GM12864 (cell line): ENCODE measurements around the gene KRT40.

Experiments
- DNase-seq: peaks from one replicate; pipeline ENCODE4 v3.0.0-alpha.2; 2011; ENCODE audit warnings: low read depth
- H3K4me3 ChIP-seq: 2 replicates; pipeline ENCODE4 v1.5.1; 2011; ENCODE audit warnings: mild to moderate bottlenecking, low read depth, low read length, control low read depth
- CTCF ChIP-seq: IDR thresholded peaks from 2 replicates; pipeline ENCODE4 v1.5.1; 2011; ENCODE audit warnings: low read depth, mild to moderate bottlenecking, moderate library complexity, low read length, control low read depth, inconsistent platforms; ENCODE audit errors: missing control alignments

KRT40 gene

DNA sequence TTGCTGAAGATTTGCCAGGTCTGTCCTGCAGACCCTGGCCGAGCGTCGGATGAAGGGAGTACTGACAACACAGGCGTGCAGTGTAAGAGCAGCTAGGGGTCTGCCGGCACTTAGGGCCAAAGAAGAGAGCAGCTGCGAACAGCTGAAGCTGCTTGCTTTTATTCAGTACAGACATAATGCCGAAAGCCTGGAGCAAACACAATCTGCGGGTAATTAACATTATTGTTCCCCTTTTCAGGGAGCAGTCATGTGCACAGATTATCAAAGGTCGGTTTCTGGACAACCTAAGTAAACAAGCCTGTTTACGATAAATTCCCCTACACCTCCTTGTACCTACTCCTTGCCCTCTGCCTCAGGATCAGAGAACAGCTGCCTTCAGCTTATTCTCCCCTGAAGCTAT is 34.7 kb downstream of the KRT40 start:
- DNase-seq, result no peak
- TF ChIP-seq CTCF, result no peak
- H3K4me3 ChIP-seq, result no peak overlapping the region

GRCh38 chr17:40947929-40948328 is 36.2 kb downstream of the KRT40 start:
- no peak overlapping the region for H3K4me3 ChIP-seq
- no peak for TF ChIP-seq CTCF
- no peak for DNase-seq

DNA sequence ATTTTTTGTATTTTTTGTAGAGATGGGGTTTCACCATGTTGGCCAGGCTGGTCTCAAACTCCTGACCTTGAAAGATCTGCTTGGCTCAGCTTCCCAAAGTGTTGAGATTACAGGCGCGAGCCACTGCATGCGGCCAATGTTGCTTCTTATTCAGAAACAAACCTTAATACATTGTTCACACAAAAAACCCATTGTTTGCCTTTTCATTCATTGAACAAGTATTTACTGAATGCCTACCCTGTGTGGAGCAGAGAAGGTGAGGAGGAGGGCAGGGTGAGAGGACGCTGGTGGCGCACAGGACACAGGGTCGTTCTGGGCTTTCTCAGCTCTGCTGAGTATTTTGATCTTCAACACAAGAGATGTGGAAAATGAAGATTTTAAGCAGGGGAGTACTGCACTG is 38.7 kb downstream of the KRT40 start:
- no peak for DNase-seq
- no peak for TF ChIP-seq CTCF
- no peak overlapping the region for H3K4me3 ChIP-seq

DNA sequence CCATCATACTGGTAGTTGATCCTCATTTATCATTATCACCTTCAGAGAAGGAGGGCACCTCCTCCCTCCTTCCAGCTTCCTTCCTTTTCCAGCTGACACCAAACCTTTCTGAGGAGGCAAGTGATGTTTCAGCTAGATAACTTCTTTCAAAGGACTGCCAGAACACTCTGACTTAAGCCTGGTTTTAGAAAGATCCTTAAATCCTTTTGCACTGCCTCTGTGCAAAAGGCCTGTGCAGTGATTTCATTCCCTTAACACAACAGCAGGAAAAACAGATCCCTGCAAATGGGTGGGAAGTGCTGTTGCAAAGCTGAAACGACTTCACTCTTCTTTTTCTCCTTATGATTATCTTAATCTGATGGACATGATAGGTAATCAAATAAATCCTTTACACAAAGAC is 39.6 kb downstream of the KRT40 start:
- no peak for DNase-seq

DNA sequence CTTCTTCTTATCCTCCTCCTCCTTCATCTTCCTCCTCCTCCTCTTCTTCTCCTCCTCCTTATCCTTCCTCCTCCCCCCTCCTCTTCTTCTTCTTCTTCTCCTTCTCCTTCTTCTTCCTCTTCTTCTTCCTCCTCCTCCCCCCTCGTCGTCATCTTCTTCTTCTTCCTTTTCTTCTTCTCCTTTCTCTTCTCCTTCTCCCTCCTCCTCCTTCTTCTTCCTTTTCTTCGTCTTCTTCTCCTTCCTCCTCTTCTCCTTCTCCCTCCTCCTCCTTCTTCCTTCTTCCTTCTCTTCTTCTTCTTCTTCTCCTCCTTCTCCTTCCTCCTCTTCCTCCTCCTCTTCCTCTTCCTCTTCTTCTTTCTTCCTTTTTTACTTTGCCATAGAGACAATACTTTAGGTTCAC is 41.6 kb downstream of the KRT40 start:
- H3K4me3 ChIP-seq, result no peak overlapping the region
- no peak for TF ChIP-seq CTCF
- DNase-seq, result no peak

More for the DNA sequence above, 39.6 kb downstream of the KRT40 start:
- TF ChIP-seq CTCF, result no peak
- H3K4me3 ChIP-seq, result no peak overlapping the region

- H3K4me3 ChIP-seq, result no peak overlapping the region
- no peak for TF ChIP-seq CTCF
- DNase-seq, result no peak
Measured at GRCh38 chr17:40940266-40940665, 43.9 kb downstream of the KRT40 start.

DNA sequence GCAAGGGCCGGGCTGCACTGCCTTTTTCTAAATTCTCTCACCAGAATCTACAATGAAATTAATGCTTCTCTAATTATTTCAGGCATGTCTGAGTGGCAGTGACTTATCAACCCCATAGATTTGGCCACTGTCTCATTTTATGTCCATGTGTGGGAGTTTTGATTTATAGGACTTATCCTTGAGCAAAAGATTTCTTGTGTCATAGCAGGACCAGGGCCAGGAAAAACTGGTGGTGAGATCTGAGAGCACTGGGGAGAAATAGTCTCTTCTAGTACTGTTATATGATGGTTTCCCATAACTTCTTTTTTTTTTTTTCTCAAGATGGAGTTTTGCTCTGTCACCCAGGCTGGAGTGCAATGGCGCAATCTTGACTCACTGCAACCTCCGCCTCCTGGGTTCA is 45.1 kb downstream of the KRT40 start:
- H3K4me3 ChIP-seq, result no peak overlapping the region
- TF ChIP-seq CTCF, result no peak
- DNase-seq, result no peak
